GM06990 (cell line): ENCODE data around the gene NR1H4.

Experiments
- DNase-seq: peaks from one replicate; pipeline ENCODE4 v3.0.0-alpha.2; 2011; ENCODE audit not compliant: insufficient read length; ENCODE audit errors: extremely low read depth
- H3K27me3 ChIP-seq: replicated peaks from 2 replicates; pipeline ENCODE4 v1.6.0; 2011; ENCODE audit warnings: low read length; ENCODE audit not compliant: control insufficient read depth, insufficient read depth
- H3K36me3 ChIP-seq: 2 replicates; pipeline ENCODE4 v1.5.1; 2011; ENCODE audit warnings: low read length; ENCODE audit not compliant: control insufficient read depth, insufficient read depth
- H3K4me3 ChIP-seq: replicated peaks from 2 replicates; pipeline ENCODE4 v1.5.1; 2011; ENCODE audit warnings: low read depth, mild to moderate bottlenecking, control low read depth, low read length
- TF ChIP-seq, protein P1 (sequence below): IDR thresholded peaks from 2 replicates; pipeline ENCODE4 v1.5.1; 2011; ENCODE audit warnings: low read length, control low read depth, mild to moderate bottlenecking, inconsistent platforms; ENCODE audit not compliant: insufficient read depth, poor library complexity, severe bottlenecking

NR1H4 gene

GRCh38 chr12:100435957-100436356, 37.7 kb upstream of the NR1H4 start:
- DNase-seq, result no peak
- H3K27me3 ChIP-seq, result no peaks in the 10 kb centered on the region
- TF ChIP-seq, protein P1, sequence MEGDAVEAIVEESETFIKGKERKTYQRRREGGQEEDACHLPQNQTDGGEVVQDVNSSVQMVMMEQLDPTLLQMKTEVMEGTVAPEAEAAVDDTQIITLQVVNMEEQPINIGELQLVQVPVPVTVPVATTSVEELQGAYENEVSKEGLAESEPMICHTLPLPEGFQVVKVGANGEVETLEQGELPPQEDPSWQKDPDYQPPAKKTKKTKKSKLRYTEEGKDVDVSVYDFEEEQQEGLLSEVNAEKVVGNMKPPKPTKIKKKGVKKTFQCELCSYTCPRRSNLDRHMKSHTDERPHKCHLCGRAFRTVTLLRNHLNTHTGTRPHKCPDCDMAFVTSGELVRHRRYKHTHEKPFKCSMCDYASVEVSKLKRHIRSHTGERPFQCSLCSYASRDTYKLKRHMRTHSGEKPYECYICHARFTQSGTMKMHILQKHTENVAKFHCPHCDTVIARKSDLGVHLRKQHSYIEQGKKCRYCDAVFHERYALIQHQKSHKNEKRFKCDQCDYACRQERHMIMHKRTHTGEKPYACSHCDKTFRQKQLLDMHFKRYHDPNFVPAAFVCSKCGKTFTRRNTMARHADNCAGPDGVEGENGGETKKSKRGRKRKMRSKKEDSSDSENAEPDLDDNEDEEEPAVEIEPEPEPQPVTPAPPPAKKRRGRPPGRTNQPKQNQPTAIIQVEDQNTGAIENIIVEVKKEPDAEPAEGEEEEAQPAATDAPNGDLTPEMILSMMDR, result no peak
- no peaks in the 10 kb centered on the region for H3K36me3 ChIP-seq
- no peak overlapping the region for H3K4me3 ChIP-seq

DNA sequence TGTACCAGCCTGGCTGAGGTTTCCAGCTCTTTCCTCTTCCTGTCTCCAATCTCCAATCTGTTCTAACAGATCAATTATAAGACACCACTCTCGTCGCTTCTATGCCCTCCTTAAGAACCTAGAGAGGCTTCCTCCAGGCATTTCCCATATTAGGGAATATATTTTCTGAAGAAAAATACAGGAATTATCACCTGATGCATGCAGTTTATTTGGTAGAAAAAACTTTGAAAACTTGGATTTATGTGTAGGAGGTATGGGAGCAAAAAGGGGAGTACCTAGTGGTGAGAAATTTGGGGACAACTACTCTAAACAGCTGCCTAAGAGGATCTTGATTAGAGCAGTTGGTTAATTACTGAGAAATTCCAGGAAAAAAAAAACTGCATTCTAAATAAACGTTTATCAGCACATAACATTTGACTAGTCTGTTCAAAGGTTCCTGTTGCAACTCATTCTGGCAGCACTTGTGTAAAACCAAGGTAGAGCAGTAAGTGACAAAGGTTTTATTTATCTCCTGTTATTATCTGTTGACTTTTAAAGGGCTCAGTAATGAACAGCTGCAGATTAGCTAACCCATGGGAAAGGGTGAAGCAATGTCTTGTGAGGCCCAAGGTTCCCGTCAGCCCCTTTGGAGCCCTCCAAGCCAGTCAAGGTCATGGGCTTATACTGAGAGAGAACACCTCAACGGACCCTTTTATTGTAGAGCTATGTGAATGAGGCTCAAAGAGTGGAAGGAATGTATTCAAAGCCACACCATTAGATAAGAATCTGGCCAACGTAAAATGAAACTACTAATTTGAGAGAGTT, 36.4 kb upstream of the NR1H4 start:
- no peak for DNase-seq
- no peak overlapping the region for H3K4me3 ChIP-seq
- TF ChIP-seq, protein P1, result no peak
- H3K27me3 ChIP-seq, result no peaks in the 10 kb centered on the region
- H3K36me3 ChIP-seq, result no peaks in the 10 kb centered on the region

DNA sequence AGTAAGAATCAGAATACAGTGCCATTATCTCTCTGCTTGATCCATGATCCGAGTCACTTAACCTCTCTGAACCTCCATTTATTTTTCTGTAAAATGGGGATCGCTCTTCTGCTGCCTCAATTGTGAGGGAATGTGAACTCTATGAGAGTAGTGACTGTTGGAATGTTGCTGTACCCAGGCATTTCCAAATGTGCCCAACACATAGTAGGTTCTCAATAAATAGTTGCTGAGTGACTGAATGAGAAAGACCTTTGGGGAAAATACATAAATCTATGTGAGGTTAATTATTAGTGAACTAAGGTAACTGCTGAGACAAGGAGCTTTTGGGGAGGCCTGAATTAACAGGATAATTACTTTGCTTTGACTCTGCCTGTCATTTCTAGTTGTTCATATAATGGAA, 33.9 kb upstream of the NR1H4 start:
- no peaks in the 10 kb centered on the region for H3K27me3 ChIP-seq
- H3K36me3 ChIP-seq, result no peaks in the 10 kb centered on the region
- TF ChIP-seq, protein P1, result no peak
- H3K4me3 ChIP-seq, result no peak overlapping the region
- no peak for DNase-seq

DNA sequence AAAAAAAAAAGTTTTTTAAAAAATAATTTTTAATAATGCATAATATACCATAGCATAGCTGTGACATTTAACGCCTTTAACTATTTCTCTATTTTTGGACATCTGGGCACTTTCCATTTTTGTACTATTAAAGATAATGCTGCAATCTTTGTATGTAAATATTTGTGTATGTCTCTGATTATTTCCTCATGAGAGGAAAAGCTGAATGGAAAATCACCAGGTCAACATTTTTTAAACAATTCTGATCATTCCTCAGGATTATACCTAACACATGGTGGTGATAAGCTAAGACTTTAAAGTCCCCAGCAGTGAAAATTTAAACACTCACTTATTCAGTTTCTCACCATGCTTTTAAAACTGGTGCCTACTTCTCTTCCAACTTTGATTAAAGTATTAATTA, 31.3 kb upstream of the NR1H4 start:
- TF ChIP-seq, protein P1, result no peak
- Histone ChIP-seq H3K27me3 (no peaks in the 10 kb centered on the region), H3K4me3 (no peak overlapping the region), H3K36me3 (no peaks in the 10 kb centered on the region)
- DNase-seq, result no peak

- DNase-seq, result no peak
- Histone ChIP-seq H3K27me3 (no peaks in the 10 kb centered on the region), H3K36me3 (no peaks in the 10 kb centered on the region), H3K4me3 (no peak overlapping the region)
- TF ChIP-seq, protein P1, result no peak
These were observed 30.2 kb upstream of the NR1H4 start for GRCh38 chr12:100443434-100443833.

- Histone ChIP-seq H3K36me3 (no peaks in the 10 kb centered on the region), H3K27me3 (no peaks in the 10 kb centered on the region), H3K4me3 (no peak overlapping the region)
- no peak for DNase-seq
- TF ChIP-seq, protein P1, result no peak
These were observed 28.6 kb upstream of the NR1H4 start for GRCh38 chr12:100445081-100445481.
